ENCODE data around the gene CIITA.

Gene CIITA

DNA sequence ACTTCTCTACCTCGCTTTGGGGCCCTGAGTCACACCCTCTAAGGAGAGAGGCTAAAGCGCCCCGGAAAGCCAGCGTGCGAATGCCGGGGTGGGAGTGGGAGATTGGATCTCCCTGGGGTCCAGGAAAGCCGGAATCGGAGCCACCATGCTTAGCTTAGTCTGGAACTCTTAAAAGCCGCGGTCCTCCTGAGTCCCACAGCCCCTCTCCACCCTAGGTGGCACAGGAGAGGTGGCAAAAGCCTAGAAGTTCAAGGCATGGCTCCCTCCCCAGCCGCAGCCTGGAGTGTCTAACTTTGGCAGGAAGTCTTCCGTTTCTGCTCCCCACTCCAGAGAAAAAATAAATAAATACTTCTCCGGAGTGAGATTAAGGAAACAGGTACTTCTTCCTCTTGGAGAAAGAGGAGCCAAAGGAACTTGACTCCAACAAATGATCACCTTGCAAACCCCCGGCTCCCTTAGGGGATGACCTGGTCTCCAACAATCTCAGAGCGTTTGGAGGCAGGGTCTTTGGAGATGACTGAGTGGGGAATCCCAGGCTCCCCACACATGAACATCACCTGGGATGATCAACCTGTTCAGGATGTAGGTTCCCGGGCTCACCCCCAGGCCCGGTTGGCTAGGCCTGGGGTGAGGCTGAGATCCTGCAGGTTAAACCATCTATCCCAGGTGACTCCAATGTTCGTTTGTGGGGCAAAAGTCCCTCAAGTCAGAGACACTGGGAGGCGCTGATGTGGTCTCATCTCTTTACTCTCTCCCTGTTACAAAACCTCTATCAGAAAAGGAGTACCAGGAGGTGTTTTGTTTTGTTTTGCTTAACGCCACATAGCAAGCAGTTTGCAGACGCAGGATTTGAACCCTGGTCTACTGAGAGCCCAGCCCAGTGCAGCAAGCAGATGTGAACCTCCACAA is 2.9 kb downstream of the CIITA start:
- no peak for DNase-seq (ENCODE audit: low spot score)

DNA sequence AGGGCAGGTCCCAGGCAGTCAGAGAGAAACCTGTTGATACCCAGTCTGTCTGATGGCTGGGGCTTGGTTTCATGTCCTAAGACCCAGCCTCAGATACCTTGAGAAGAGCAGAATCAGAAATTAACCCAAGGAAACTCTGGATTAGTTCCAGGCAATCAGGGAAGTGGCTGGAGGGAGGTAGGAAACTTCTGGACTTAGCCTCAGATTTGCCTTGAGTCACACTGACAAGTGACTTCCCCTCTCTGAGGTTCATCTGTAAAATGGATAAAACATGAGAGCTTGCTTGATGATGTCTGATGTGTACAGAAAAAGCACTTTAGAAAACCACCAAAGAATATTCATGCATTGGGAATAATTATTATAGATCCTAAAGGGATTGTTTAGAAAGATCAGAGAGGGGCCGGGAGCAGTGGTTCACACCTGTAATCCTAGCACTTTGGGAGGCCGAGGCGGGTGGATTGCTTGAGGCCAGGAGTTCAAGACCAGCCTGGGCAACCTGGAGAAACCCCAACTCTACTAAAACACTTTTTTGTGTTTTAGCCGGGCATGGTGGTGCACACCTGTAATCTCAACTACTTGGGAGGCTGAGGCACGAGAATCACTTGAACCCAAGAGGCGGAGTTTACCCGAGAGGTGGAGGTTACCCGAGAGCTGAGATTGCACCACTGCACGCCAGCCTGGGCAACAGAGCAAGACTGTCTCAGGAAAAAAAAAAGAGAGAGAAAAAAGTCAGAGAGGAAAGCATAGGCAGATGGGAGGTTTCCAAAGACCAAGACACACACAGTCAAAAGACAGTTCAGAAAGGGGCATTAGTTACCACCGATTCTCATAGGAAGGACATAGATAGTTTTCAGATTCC is 3.8 kb downstream of the CIITA start:
- no peak for DNase-seq (ENCODE audit: low spot score)

DNA sequence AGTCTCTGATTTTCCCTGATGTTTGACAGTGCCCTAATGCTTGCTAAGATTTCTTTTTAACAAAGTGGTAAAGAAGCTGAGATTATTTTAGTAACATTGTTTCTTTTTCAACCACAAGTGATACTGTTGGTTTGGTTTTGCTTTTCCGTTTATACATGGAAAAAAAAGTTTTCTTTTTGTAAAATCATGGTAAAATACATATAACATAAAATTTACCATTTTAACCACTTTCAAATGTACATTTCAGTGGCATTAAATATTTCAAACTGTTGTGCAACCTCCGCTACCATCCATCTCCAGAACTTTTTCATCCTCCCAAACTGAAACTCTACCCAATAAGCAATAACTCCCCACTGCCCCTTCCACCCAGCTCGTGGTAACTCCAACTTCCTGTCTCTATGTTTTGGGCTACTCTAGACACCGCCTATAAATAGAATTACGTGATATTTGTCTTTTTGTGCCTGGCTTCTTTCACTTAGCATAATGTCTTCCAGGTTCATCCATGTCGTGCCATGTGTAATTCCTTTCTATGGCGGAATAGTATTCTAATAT is 4.6 kb downstream of the CIITA start:
- DNase-seq (ENCODE audit: low spot score) = no peak

DNA sequence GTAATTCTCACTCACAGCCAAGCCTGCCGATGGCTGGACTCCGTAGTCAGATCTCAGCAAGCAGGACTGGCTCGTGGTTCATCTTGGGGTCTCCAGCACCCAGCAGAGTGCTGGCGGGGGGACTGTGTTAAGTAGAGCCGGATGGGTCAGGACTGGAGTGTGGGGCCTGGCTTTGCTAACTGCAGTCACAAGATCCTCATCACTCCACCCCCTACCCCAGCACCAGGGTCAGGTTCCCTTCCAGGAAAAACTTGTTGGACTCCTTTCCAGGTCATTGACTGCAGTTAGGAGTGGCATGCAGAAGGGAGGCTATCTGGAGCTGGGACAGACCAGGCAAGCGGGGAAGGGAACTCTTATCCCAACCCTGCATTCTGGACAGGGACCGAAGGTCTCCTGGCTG is 6.0 kb downstream of the CIITA start:
- DNase-seq (ENCODE audit: low spot score) = no peak

DNA sequence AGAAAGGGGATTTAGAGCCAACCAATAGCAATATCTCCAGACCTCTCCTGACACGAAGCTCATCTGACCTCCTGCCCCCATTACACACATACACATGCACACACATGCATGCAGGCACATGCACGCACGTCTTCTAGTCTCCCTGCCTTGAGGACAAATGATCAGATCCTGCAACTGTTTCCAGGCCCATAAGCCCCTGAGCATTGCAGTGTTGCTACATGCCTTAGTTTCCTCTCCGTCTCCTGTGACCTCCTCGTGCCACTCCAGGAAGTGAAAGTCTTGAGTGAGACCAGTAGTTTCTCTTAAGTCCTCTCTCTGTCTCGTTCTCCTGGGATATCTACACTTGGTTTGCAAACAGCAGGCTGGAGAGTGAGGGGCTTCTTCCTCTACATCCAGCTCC is 8.2 kb downstream of the CIITA start:
- no peak for DNase-seq (ENCODE audit: low spot score)

DNA sequence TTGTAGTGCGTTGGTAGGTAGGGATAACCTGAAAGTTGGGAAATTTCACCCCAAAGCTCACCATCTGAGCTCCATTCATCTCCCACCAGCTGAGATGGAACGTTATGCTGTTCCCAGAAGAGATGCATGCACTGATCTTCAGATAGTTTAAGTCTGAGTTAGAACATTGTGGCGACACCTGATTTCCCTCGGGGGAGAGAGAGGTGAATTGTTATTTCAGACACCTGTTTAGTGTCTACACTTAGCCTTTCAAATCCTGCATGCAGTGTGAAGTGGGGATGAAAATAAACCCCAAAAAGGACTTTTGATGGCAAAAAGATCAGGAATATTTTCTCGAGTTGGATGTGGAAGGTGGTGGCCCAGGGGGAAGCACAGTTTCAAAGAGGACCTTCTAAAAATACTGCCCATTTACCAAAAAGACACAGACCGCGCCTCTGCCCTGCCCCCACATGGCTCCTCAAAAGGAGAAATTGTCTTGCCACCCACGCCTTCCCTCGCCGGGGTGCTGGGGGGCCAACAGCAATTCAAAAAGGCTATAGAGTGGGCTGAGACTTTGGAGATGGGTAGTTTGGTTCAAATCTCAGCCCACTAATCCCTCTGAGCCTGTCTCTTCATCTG is 11.4 kb downstream of the CIITA start:
- no peak for DNase-seq (ENCODE audit: low spot score)

DNA sequence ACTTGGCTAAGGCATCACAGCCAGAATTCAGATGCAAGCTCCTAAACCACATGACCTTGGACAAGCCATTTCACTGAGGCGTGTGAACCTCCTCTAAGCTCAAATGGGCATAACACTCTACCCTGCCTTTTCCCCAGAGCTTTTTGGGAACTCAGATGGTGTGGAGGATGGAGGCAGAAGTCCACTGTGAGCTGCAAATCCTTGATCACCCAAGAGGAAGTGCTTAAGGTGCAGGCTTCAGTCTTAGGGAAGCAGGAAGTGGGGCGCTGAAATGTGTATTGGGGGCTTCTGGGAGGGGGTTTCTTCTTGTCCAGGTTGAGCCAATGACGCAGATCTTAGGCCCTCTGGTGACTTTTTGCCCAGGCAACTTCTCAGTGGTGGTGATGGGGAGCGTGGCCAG is 12.9 kb downstream of the CIITA start:
- DNase-seq (ENCODE audit: low spot score) = no peak

DNA sequence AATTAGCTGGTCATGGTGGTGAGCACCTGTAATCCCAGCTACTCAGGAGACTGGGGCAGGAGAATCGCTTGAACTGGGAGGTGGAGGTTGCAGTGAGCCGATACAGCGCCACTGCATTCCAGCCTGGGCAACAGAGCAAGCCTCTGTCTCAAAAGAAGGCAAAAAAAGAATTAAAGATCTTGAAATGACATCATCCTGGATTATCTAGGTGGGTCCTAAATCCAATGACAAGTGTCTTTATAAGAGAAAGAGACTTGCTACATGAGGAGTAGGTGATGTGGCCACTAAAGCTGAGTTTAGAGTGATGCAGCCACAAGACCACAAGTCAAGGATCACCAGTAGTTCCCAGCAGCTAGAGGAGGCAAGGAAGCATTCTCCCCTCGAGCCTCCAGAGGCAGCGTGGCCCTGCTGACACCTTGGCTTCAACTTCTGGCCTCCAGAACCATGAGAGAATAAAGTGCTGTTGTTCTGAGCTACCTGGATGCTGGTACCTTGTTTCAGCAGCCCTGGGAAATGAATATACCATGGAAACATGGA is 15.8 kb downstream of the CIITA start:
- DNase-seq (ENCODE audit: low spot score) = no peak

DNA sequence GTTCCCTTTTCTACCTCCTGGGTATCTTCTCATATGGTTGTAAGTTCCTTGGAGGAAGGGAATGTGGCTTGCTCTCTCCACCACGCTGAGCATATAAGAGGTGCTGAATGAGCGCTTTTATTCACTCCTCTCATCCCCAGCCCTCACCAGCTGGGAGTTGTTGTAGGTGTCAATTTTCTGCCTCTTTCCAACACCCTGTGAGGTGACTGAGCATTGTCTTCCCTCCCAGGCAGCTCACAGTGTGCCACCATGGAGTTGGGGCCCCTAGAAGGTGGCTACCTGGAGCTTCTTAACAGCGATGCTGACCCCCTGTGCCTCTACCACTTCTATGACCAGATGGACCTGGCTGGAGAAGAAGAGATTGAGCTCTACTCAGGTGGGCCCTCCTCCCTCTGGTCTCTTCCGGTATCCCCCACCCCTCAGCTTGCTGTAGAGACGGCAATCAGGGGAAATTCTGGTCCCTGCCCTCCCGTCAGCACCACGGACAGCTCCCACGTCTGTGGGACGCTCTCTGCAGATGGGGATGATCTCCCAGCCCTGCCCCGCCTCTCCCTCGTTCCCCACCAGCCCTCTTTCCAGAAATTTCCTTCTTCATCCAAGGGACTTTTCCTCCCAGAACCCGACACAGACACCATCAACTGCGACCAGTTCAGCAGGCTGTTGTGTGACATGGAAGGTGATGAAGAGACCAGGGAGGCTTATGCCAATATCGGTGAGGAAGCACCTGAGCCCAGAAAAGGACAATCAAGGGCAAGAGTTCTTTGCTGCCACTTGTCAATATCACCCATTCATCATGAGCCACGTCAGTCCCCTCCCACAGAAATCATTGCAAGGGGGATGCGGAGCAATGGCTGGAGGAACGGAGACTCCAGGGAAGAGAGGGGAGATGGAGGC is 18.3 kb downstream of the CIITA start:
- DNase-seq (ENCODE audit: low spot score) = no peak

DNA sequence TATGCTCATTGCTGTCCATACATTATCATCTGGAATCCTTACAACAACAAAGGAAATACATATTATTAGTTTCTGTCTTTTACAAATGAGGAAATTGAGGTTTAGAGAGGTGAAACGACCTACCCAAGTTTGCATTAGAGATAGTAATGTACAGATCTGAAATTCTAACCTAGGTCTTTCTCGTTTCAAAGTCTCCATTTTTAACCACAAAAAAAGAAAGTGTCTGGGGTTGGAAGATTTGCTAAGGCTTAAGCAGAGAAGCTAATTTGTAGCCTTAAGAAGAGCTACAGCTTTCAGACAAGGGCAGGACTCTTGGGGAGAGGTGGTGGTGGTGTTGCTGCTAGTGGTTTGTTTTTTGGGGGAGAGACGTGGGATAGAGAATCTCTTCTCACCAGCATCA is 19.2 kb downstream of the CIITA start:
- no peak for DNase-seq (ENCODE audit: low spot score)

DNA sequence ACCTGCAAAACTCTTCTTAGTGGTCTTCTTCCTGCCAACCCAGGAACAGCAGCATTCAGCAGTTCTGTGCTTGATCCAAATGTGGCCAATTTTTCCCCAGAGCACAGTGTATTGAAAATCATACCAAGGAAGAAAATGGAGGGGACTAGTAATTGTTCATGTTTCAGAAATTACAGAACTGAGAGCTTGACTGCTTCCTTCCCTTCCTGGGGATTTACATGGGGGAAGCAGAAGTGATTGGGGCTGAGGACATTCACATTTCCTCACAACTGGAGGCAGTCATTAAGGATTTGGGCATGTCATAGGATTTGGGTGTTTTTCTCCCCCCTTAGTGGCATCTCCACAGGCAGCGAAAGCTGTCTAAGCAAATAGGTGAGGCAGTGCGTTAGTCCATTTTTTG is 19.7 kb downstream of the CIITA start:
- no peak for DNase-seq (ENCODE audit: low spot score)

DNA sequence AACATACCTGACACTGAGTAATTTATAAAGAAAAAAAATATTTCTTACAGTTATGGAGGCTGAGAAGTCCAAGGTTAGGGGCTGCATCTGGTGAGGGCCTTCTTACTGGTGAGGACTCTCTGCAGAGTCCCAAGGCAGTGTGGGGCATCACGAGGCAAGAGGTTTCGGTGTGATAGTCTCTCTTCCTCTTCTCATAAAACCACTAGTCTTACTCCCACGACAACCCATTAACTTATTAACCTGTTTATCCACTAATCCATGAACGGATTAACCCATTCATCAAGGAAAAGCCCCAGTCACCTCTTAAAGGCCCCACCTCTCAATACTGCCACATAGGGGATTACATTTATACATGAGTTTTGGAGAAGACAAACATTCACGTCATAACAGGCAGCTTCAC is 20.1 kb downstream of the CIITA start:
- no peak for DNase-seq (ENCODE audit: low spot score)

DNA sequence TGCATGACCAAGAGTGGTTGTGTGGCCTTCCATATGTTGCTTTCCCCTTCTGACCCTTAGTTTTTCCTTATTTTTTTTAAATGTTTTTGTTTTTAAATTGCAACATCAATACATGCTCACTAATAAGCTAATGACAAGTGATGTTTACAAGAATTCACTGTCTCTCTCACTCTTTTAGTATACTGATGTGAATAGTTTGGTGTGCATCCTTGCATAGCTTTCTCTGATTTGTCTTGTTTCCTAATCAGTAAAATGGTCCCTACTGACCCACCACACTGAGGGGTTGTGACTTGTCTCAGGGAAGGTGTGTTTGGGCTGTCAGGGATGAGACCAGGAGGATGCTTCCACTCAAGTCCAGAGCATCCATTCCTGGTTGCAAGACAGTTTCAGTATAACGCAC is 26.0 kb downstream of the CIITA start:
- DNase-seq (ENCODE audit: low spot score) = no peak

DNA sequence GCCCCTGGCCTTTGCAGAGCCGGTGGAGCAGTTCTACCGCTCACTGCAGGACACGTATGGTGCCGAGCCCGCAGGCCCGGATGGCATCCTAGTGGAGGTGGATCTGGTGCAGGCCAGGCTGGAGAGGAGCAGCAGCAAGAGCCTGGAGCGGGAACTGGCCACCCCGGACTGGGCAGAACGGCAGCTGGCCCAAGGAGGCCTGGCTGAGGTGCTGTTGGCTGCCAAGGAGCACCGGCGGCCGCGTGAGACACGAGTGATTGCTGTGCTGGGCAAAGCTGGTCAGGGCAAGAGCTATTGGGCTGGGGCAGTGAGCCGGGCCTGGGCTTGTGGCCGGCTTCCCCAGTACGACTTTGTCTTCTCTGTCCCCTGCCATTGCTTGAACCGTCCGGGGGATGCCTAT is 29.5 kb downstream of the CIITA start:
- DNase-seq (ENCODE audit: low spot score) = no peak

DNA sequence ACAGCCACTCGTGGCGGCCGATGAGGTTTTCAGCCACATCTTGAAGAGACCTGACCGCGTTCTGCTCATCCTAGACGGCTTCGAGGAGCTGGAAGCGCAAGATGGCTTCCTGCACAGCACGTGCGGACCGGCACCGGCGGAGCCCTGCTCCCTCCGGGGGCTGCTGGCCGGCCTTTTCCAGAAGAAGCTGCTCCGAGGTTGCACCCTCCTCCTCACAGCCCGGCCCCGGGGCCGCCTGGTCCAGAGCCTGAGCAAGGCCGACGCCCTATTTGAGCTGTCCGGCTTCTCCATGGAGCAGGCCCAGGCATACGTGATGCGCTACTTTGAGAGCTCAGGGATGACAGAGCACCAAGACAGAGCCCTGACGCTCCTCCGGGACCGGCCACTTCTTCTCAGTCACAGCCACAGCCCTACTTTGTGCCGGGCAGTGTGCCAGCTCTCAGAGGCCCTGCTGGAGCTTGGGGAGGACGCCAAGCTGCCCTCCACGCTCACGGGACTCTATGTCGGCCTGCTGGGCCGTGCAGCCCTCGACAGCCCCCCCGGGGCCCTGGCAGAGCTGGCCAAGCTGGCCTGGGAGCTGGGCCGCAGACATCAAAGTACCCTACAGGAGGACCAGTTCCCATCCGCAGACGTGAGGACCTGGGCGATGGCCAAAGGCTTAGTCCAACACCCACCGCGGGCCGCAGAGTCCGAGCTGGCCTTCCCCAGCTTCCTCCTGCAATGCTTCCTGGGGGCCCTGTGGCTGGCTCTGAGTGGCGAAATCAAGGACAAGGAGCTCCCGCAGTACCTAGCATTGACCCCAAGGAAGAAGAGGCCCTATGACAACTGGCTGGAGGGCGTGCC is 30.1 kb downstream of the CIITA start:
- no peak for DNase-seq (ENCODE audit: low spot score)

DNA sequence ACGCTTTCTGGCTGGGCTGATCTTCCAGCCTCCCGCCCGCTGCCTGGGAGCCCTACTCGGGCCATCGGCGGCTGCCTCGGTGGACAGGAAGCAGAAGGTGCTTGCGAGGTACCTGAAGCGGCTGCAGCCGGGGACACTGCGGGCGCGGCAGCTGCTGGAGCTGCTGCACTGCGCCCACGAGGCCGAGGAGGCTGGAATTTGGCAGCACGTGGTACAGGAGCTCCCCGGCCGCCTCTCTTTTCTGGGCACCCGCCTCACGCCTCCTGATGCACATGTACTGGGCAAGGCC is 30.7 kb downstream of the CIITA start:
- DNase-seq (ENCODE audit: low spot score) = no peak

DNA sequence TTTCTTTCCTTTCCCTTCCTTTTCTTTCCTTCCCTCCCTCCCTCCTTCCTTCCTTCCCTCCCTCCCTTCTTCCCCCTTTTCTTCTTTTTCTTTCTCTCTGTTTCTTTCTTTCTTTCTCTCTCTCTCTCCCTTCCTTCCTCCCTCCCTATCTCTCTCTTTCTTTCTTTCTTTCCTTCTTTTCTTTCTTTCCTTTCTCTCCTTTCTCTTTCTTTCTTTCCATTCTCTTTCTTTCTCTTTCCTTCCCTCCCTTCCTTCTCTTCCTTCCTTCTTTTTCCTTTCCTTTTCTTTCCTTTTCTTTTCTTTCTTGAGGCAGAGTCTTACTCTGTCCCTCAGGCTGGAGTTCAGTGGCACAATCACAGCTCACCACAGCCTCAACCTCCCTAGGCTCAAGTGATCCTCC is 34.3 kb downstream of the CIITA start:
- DNase-seq (ENCODE audit: low spot score) = no peak

DNA sequence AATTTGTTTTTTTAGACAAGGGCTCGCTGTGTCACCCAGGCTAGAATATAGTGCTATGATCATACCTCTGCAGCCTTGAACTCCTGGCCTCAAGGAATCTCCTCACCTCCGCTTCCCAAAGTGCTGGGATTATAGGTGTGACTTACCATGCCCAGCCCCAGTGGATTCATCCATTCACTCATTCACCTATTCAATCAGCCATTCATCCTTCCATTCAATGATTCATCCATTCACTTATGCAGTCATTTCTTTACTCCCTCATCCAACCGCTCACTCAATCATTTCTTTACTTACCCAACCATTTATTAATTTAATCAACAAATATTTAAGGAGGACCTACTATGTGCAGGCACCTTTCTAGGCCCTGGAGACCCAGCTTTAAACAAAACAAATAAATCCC is 39.5 kb downstream of the CIITA start:
- no peak for DNase-seq (ENCODE audit: low spot score)

DNA sequence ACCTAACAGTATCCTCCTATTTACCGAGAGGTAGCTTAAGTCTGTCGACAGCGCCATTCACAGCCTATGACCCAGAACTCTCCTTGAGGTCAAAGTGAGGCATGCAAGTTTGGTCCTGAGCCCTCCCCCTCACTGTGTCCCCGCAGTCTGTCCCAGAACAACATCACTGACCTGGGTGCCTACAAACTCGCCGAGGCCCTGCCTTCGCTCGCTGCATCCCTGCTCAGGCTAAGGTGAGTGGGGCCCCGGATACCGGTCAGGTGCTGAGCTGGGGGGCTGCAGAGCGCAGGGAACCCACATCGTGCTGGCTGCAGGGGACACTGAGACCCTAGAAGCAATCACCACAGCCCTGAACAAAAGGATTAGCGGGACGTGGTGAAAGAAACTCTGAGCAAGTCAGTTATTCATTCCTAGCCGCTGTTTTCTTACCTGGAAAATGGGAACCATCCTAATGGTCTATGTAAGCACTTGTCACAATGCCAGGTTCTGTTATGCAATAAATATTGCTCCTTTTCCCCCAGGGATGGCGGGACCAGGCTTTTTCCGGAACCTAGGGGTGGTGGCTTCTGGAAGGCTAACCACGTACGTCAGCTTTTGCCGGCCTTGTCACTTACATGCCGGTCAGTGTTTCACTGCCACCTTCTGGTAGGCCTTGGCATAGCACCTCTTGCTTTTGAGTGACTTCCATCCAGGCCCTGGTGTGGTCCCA is 41.4 kb downstream of the CIITA start:
- peak; percentile 91 for DNase-seq (ENCODE audit: low spot score)

DNA sequence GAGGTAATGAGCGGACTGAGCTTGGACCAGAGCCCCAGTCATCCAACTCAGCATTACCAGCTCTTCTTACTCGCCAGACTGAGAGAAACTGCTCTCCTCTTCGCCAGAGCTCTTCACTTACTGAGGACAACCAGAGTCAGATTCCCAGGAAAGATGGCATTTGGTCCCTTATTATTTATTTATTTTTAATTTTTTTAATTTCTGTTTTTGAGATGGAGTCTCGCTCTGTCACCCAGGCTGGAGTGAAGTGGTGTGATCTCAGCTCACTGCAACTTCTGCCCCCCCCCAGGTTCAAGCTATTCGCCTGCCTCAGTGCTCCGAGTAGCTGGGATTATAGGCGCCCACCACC is 42.0 kb downstream of the CIITA start:
- no peak for DNase-seq (ENCODE audit: low spot score)

All from SK-N-DZ (cell line).